Measurements from ENCODE around the gene WDR5.

- TF ChIP-seq CTCF (conservative IDR thresholded peaks at IDR 0.05; ENCODE audit: low read depth in 2 of 2) (no peak), ETS1 (IDR thresholded peaks at IDR 0.05) (no peak), EZH2 (IDR thresholded peaks at IDR 0.05; ENCODE audit: low read depth, unreplicated experiment) (no peak)
These were observed 10.3 kb upstream of the WDR5 start for GRCh38 chr9:134125413-134126095.
